HUES6 (cell line): Measurements from ENCODE around the gene COL18A1.

Experiments used
- H3K27ac ChIP-seq: 2 replicates; pipeline ENCODE4 v1.7.0; 2013; ENCODE audit warnings: low read depth, mild to moderate bottlenecking, low read length, inconsistent platforms
- H3K27me3 ChIP-seq: 2 replicates; pipeline ENCODE4 v1.6.1; 2013; ENCODE audit warnings: low read length; ENCODE audit not compliant: control insufficient read depth, insufficient read depth
- H3K36me3 ChIP-seq: 2 replicates; pipeline ENCODE4 v1.6.1; 2013; ENCODE audit warnings: low read length; ENCODE audit not compliant: control insufficient read depth, insufficient read depth
- H3K4me1 ChIP-seq: 2 replicates; pipeline ENCODE4 v1.6.1; 2013; ENCODE audit warnings: low read length; ENCODE audit not compliant: control insufficient read depth, insufficient read depth
- H3K4me3 ChIP-seq: 2 replicates; pipeline ENCODE4 v1.5.1; 2013; ENCODE audit warnings: low read depth, low read length
- H3K9ac ChIP-seq: one replicate; pipeline ENCODE4 v1.6.1; 2013; ENCODE audit warnings: mild to moderate bottlenecking, low read length
- H3K9me3 ChIP-seq: 2 replicates; pipeline ENCODE4 v1.6.1; 2013; ENCODE audit warnings: low read depth, low read length; ENCODE audit not compliant: control insufficient read depth, insufficient read depth

Gene COL18A1

DNA sequence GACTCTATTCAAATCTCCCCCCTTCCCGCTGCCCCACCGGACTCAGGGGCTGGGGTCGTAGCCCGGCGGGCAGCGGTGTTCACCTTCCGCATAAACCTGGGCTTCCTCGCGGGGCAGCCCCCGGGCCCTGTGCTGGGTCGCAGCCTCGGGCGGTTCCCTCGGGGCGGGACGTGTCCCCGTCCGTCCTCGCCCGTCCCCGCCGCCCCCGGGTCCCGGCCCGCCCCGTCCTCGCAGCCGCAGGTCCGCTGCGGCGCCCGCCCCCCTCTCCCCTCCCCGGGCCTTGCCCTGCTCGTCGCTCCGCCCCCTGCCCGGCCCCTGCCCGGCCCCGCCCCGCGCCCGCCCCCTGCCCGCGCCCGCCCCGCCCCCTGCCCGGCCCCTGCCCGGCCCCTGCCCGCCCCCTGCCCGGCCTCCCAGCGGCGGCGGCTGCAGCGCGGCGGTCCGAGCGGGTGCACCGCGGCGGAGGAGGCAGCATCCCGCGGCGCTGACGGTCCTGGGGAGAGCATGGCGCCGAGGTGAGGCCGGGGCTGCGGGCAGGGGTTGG is at the start of gene COL18A1:
Gene COL18A1 (plus strand): TSS at position 436 of the 541 bp plus-strand sequence. CDS start 66 bp downstream, at position 502.
- Histone ChIP-seq H3K4me3 (peak within 1 kb of the TSS; percentile 82), H3K27me3 (peaks cover 4% of the 10 kb centered on the region; the same call in 1 of the 2 replicates), H3K27ac (peak within 1 kb of the TSS; percentile 95), H3K9me3 (peaks cover 6% of the 10 kb centered on the region; the same call in 1 of the 2 replicates), H3K4me1 (peaks cover 42% of the 10 kb centered on the region), H3K9ac (peak within 1 kb of the TSS; percentile 96), H3K36me3 (peaks cover 12% of the 10 kb centered on the region)

DNA sequence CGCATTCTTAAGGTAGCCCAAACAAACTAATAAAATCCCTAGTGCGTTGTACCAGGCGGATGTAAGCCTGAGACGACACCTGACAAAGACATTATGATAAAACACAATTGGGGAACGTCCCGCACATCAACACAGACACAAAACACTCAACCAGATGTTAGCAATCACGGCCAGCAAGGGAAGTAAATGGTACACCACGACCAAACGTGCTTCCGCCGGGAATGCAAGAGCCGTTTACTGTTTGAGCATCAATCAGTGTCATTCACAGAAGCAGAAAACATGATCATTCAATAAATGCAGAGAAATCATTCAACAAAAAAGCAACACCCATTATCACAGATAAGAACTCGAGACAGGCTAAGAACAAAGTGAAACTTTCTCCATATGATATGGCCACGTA is 49.4 kb upstream of the COL18A1 start:
- Histone ChIP-seq H3K4me1 (peaks cover 16% of the 10 kb centered on the region; the same call in 1 of the 2 replicates), H3K9ac (no peak overlapping the region), H3K36me3 (no peaks in the 10 kb centered on the region), H3K4me3 (no peak overlapping the region), H3K27me3 (no peaks in the 10 kb centered on the region), H3K9me3 (no peaks in the 10 kb centered on the region), H3K27ac (no peak overlapping the region)

DNA sequence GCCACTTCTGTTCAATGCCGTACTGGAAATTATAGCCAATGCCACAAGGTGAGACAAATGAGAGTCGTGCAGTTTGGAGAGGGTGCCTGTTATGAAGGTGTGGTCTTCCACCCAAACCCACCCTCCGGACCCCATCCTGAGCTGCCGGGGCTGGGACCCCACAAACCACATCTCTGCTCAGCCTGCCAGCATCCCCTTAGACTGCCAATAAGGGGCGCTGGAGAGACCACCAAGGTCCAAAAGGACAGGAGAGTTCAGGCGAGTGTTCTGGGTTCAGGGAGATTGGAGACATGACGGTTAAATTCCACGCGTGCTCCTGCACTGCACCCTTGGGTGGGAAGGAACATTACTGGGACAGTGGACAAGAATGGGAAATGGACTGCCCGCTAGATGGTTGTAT is 48.7 kb upstream of the COL18A1 start:
- H3K4me3 ChIP-seq, result no peak overlapping the region
- no peaks in the 10 kb centered on the region for H3K36me3 ChIP-seq
- H3K9me3 ChIP-seq, result no peaks in the 10 kb centered on the region
- H3K27ac ChIP-seq, result no peak overlapping the region
- no peak overlapping the region for H3K9ac ChIP-seq
- no peaks in the 10 kb centered on the region for H3K27me3 ChIP-seq
- H3K4me1 ChIP-seq, result peaks cover 20% of the 10 kb centered on the region; the same call in 1 of the 2 replicates

DNA sequence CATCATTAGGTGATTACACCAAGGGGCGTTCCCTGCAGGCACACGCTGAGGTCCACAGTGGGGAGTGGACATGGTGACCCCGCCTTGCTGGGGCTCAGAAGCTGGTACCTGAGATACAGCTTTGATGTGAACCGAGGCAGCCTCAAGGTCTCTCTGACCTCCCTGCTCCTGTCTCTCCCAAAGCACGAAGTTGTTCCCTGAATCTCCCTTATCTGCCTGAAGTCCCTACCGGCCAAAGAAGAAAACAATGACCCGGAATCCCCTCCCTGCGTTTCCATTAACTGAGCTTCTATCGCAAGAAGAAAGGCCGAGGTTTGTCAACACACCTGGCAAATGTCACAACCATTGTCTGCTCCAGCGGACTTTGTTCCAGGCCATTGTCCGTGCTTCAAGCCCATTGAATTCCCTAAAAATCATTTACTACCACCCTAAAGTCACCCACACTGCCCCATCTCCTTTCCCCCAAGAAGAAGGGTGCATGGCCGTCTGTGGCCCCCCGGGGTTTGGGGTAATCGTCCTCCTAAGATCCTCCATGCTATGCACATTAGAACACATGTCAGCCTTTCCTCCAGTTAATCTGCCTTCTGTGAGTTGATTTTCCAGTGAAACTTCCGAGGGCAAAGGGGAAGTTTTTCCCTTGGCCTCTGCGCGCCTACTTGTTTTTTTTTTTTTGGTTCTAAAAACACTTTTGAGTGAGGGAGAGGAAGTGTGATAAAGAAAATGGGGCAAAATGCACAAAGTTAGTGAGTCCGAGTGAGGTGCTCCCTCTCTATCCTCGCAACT is 48.1 kb upstream of the COL18A1 start:
- Histone ChIP-seq H3K27ac (no peak overlapping the region), H3K27me3 (no peaks in the 10 kb centered on the region), H3K4me1 (peaks cover 26% of the 10 kb centered on the region), H3K36me3 (no peaks in the 10 kb centered on the region), H3K9me3 (no peaks in the 10 kb centered on the region), H3K9ac (no peak overlapping the region), H3K4me3 (no peak overlapping the region)

DNA sequence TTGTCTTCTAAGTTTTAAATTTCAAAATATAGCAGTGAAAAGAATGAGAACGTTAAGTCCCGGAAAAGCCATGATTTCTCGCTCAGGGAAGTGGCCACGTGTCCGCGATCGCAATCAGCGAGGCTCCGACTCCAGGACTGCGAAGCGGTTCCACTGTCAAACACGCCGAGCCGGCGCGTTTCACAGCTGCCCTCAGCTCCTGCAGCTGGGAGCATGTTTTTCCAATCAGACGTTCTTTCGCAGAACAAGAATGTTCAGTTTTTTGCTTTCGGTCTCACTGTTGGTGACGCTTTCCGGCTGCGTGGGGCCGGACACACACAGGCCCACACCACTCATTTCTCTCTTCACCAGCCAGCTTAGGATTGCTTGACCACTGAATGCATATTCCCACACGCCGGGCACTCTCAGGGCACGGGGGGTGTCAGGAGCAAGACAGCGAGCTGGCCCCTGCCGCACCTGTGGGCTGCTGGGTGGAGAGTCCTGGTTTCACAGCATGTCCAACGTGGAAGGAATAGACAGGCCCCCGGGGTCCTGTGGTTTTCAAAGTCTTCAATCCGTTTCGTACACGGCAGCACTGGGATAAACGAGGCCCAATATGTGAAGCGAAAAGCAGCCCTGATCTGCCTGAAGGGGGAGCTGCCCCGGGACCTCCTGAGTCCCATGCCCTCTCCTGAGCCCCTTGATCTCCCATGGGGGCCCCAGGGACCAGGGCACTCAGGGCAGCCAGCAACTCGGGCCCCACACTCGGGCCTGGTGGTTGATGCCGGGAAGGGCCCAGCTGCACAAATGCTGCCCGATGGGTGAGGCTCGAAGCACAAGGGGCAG is 47.3 kb upstream of the COL18A1 start:
- no peak overlapping the region for H3K4me3 ChIP-seq
- H3K9me3 ChIP-seq, result no peaks in the 10 kb centered on the region
- peaks cover 32% of the 10 kb centered on the region for H3K4me1 ChIP-seq
- peak overlapping the region; percentile 5 for H3K9ac ChIP-seq
- H3K27me3 ChIP-seq, result no peaks in the 10 kb centered on the region
- no peaks in the 10 kb centered on the region for H3K36me3 ChIP-seq
- no peak overlapping the region for H3K27ac ChIP-seq

DNA sequence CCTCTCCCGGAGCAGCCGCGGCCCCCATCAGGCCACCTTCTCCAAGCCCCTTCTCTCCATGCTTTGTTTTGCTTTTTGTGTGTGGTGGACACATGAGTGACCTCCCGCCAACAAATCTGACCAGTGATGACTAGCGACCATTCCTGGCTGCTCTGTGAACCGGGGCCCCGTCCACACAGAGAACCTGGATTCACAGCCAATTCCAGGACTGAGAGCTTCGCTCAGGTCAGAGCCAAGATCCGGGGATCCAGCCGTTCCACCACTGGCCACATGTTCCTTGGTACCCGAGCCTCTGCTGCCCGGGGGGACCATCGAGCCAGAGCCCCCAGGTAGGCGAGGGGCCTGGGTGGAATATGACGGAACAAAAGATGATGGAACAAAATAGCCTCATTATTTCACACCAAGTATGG is 46.7 kb upstream of the COL18A1 start:
- no peaks in the 10 kb centered on the region for H3K27me3 ChIP-seq
- H3K36me3 ChIP-seq, result no peaks in the 10 kb centered on the region
- no peak overlapping the region for H3K27ac ChIP-seq
- H3K9me3 ChIP-seq, result no peaks in the 10 kb centered on the region
- no peak overlapping the region for H3K4me3 ChIP-seq
- no peak overlapping the region for H3K9ac ChIP-seq
- H3K4me1 ChIP-seq, result peaks cover 32% of the 10 kb centered on the region

DNA sequence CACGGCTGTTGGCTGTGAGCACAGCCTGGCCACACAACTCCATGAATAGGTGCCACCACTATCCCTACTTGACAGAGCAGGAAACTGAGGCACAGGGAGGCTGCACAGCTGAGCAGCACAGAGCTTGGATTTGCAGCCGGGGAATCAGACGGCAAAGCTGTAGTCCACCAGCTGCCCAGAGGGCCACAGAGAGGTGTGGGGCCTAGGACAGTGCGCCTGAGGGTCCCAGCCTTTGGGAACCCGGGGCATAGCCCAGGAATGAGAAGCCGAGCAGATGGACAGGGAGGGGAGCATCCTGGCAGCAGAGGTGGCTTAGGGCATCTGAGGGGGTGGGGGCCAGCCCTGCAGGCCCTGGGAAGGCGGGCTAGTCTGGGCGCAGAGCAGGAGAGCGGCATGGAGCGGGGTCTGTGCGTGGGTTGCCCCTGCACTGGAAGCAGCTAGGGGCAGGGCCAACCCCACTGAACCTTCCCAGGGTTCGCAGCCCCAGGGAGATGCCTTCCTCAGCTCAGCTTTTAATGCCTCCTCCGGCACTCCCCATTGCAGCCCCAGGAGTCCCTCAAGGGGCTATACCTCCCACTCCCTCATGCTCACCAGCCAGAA is 46.2 kb upstream of the COL18A1 start:
- Histone ChIP-seq H3K4me1 (peaks cover 35% of the 10 kb centered on the region), H3K27ac (no peak overlapping the region), H3K27me3 (no peaks in the 10 kb centered on the region), H3K36me3 (no peaks in the 10 kb centered on the region), H3K9ac (no peak overlapping the region), H3K9me3 (no peaks in the 10 kb centered on the region), H3K4me3 (no peak overlapping the region)

DNA sequence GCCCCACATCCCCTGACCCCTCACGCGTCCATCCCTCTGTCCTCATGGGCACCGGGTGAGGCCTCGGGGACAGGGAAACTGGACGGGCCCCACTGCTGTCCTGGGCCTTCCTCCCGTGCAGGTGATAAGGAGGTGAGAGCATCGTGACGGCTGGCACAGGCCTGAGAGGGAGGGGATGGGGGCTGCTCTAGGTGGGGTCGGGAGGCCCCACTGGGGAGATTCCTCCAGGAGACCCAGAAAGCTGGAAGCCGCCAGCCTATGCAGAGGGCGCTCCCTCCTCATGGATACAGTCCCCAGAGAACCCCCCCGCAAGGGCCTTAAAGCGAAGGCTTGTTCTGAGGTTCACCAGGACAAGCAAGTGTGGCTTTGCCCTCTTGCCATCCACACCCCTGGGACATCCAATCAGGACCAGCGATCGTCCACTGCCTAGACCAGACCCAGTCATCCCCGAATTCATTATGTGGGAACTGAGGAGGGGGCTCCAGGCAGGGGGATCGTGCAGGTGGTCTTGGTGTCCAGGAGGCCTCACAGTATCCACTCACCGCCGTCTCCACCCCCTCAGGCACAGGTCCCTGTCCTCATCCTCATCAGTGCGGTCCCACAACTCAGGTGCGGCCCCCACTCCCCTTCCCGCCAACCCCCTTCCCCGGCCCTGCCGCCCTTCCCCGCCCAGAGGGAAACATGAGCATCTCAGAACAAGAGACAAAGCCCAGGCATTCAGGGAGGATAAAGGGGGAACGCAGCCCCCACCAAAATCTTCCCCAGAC is 45.3 kb upstream of the COL18A1 start:
- H3K27me3 ChIP-seq, result no peaks in the 10 kb centered on the region
- no peaks in the 10 kb centered on the region for H3K9me3 ChIP-seq
- peaks cover 43% of the 10 kb centered on the region for H3K4me1 ChIP-seq
- H3K4me3 ChIP-seq, result no peak overlapping the region
- H3K27ac ChIP-seq, result no peak overlapping the region; the same call in 1 of the 2 replicates
- H3K36me3 ChIP-seq, result no peaks in the 10 kb centered on the region
- H3K9ac ChIP-seq, result no peak overlapping the region

DNA sequence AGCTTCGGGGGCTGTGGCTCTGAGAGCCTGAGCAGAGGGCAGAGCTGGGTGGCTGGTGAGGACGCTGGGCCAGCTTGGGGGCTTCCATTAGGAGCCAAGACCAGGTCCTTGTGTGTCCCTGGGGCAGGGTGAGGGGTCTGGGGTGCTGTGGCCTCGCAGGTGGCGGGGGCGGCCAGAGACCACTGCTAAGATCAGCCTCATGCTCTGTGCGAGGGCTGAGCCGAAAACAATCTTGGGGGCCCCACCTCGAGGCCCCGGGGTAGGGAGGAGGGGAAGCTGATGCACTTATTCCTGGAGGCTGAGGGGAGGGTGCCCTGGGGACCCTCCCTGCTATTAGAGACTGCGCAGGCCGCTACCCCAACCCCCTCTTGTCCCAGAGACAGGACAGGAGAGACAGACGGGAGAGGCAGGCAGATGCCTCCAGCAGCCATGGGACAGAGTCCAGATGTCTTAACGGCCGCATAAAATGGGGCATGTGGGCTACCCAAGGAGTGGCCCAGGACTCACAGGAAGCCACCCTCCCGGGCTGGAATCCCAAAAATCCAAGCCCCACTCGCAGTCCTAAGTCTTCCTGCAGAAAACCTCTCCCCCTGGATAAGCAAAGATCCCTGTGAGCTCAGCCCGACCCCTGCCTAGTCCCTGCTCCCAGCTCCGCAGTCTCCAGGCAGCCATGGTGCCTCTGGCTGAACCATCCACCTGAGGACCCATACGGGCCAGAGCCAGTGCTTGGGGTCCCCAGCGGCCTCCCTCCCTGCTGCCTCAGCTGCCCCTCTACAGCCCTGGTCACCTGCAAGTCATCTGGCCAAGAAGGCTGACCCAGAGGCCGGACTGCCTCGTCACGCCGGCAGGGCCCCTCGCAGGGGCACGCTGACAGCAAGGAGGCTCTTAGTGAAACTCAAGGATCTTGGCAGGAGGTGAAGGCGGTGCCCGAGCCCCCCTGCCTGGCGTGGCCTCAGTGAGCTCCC is 43.6 kb upstream of the COL18A1 start:
- Histone ChIP-seq H3K4me3 (no peak overlapping the region), H3K9ac (peak overlapping the region; percentile 46), H3K27me3 (no peaks in the 10 kb centered on the region), H3K27ac (peak overlapping the region; percentile 58; the same call in 1 of the 2 replicates), H3K36me3 (no peaks in the 10 kb centered on the region), H3K4me1 (peaks cover 55% of the 10 kb centered on the region), H3K9me3 (no peaks in the 10 kb centered on the region)
